GM23338 (cell line): Measurements from ENCODE around the gene A2ML1. TPM values are rescaled to one million over a fixed set of nuclear protein-coding genes. Genes with fewer than 3 reads are reported as not detected.
A peak's percentile ranks its signal among the peaks of the same experiment; 100 is the strongest.

Experiments
- ATAC-seq: fragments of 200-7000 bp; cut with Tn5 transposase; 3 replicates; pipeline ENCODE4 v1.9.1; 2020
- DNase-seq: peaks from one replicate; pipeline ENCODE4 v3.0.0-alpha.2; 2015; ENCODE audit warnings: low spot score
- H2AFZ ChIP-seq: fragments of 200-600 bp; sonication (generic); 2 replicates; pipeline ENCODE4 v1.8.0; 2016; ENCODE audit warnings: antibody characterized with exemption, mild to moderate bottlenecking, moderate library complexity
- H3F3A ChIP-seq: fragments of 200-600 bp; sonication (generic); replicated peaks from 2 replicates; pipeline ENCODE4 v1.8.0; 2017; ENCODE audit warnings: antibody characterized with exemption, mixed run types, low read depth
- H3K27ac ChIP-seq: fragments of 200-600 bp; sonication (generic); 2 replicates; pipeline ENCODE4 v1.6.1; 2016; ENCODE audit warnings: low read depth
- H3K27me3 ChIP-seq: fragments of 200-600 bp; sonication (generic); 2 replicates; pipeline ENCODE4 v1.8.0; 2016; ENCODE audit warnings: mild to moderate bottlenecking, mixed run types, moderate library complexity; ENCODE audit not compliant: insufficient read depth
- H3K36me3 ChIP-seq: fragments of 200-600 bp; sonication (generic); 2 replicates; pipeline ENCODE4 v1.8.0; 2016; ENCODE audit warnings: mild to moderate bottlenecking; ENCODE audit not compliant: insufficient read depth
- H3K4me1 ChIP-seq: fragments of 200-600 bp; sonication (generic); 2 replicates; pipeline ENCODE4 v1.8.0; 2016; ENCODE audit warnings: mild to moderate bottlenecking, moderate library complexity; ENCODE audit not compliant: insufficient read depth
- H3K4me2 ChIP-seq: fragments of 200-600 bp; sonication (generic); 2 replicates; pipeline ENCODE4 v1.7.1; 2017; ENCODE audit warnings: mixed run types
- H3K4me3 ChIP-seq: fragments of 200-600 bp; sonication (generic); 2 replicates; pipeline ENCODE4 v1.6.1; 2016; ENCODE audit warnings: mixed run types
- H3K79me2 ChIP-seq: fragments of 200-600 bp; sonication (generic); replicated peaks from 2 replicates; pipeline ENCODE4 v1.8.0; 2017; ENCODE audit warnings: mild to moderate bottlenecking; ENCODE audit not compliant: insufficient read depth
- H3K9me2 ChIP-seq: fragments of 200-600 bp; sonication (generic); 2 replicates; pipeline ENCODE4 v1.8.0; 2017; ENCODE audit not compliant: insufficient read depth
- H4K20me1 ChIP-seq: fragments of 200-600 bp; sonication (generic); replicated peaks from 2 replicates; pipeline ENCODE4 v1.8.0; 2017; ENCODE audit warnings: mild to moderate bottlenecking; ENCODE audit not compliant: insufficient read depth
- H3K27ac Mint-ChIP-seq: 2 replicates; pipeline ENCODE4 v1.8.0; 2020; ENCODE audit warnings: inconsistent platforms, mild to moderate bottlenecking, moderate library complexity, mixed read lengths
- H3K27me3 Mint-ChIP-seq: 3 replicates; pipeline ENCODE4 v1.8.0; 2022; ENCODE audit warnings: low read depth, mild to moderate bottlenecking, moderate library complexity, mixed read lengths, inconsistent platforms; ENCODE audit not compliant: insufficient read depth, poor library complexity
- H3K36me3 Mint-ChIP-seq: 3 replicates; pipeline ENCODE4 v1.8.0; 2021; ENCODE audit warnings: low read depth, mild to moderate bottlenecking, inconsistent platforms, moderate library complexity, mixed read lengths
- H3K4me1 Mint-ChIP-seq: 3 replicates; pipeline ENCODE4 v1.8.0; 2020; ENCODE audit warnings: mild to moderate bottlenecking, inconsistent platforms, mixed read lengths
- H3K4me3 Mint-ChIP-seq: 3 replicates; pipeline ENCODE4 v1.8.0; 2021; ENCODE audit warnings: moderate library complexity, mild to moderate bottlenecking, inconsistent platforms, mixed read lengths
- H3K9me3 Mint-ChIP-seq: 3 replicates; pipeline ENCODE4 v1.8.0; 2020; ENCODE audit warnings: moderate library complexity, mild to moderate bottlenecking, inconsistent platforms, mixed read lengths
- CREB1 ChIP-seq: fragments of 250-450 bp; sonication (Bioruptor Pico); IDR thresholded peaks from 2 replicates; pipeline ENCODE4 v1.5.0; 2020; ENCODE audit warnings: low read depth, mild to moderate bottlenecking, moderate library complexity
- EZH2 ChIP-seq: fragments of 200-600 bp; sonication (generic); IDR thresholded peaks from one replicate; pipeline ENCODE4 v1.8.0; 2017; ENCODE audit warnings: antibody characterized with exemption, mild to moderate bottlenecking, low read depth; ENCODE audit not compliant: unreplicated experiment
- JUNB ChIP-seq: IDR thresholded peaks from one replicate; pipeline ENCODE4 v1.6.1; 2016; ENCODE audit warnings: antibody characterized with exemption; ENCODE audit not compliant: unreplicated experiment
- NANOG ChIP-seq: IDR thresholded peaks from 2 replicates; pipeline ENCODE4 v1.6.1; 2016; ENCODE audit warnings: antibody characterized with exemption, borderline replicate concordance
- POLR2AphosphoS5 ChIP-seq: IDR thresholded peaks from 2 replicates; pipeline ENCODE4 v1.6.1; 2016; ENCODE audit warnings: antibody characterized with exemption, low read depth
- STAT1 ChIP-seq: IDR thresholded peaks from one replicate; pipeline ENCODE4 v1.6.1; 2016; ENCODE audit warnings: antibody characterized with exemption; ENCODE audit not compliant: unreplicated experiment
- polyA plus RNA-seq: library from polyadenylated mRNA; unstranded; fragments of >200 nt; fragmentation: Nextera tagmentation; extraction: Ambion mirVana; gene quantifications from 2 replicates; pipeline ENCODE4 v1.2.1, GENCODE V29; 2016
- total RNA-seq: library from RNA; depleted of rRNA; stranded (reverse); fragments of >200 nt; shearing (Covaris generic); gene quantifications from 2 replicates; pipeline ENCODE4 v1.2.3, GENCODE V29; 2014
- TF ChIP-seq, protein P1 (sequence below), 2 experiments: fragments of 200-600 bp in 1 of 2; sonication (generic) in 1 of 2; conservative IDR thresholded peaks; 2 replicates each; pipeline versions ENCODE4 v1.5.1 to v1.6.1; 2016 to 2017; ENCODE audit warnings: antibody characterized with exemption in 2 of 2, low read depth in 2 of 2, mild to moderate bottlenecking in 2 of 2, moderate library complexity in 1 of 2
- TF ChIP-seq, protein P2 (sequence below): IDR thresholded peaks from 2 replicates; pipeline ENCODE4 v1.6.1; 2016; ENCODE audit warnings: antibody characterized with exemption
- TF ChIP-seq, protein P3 (sequence below): IDR thresholded peaks from one replicate; pipeline ENCODE4 v1.6.1; 2018; ENCODE audit warnings: antibody characterized with exemption; ENCODE audit not compliant: unreplicated experiment

Gene A2ML1
- total and polyA plus RNA-seq, 2 experiments from 2014 or later: 3.8 to 6.0 TPM

DNA sequence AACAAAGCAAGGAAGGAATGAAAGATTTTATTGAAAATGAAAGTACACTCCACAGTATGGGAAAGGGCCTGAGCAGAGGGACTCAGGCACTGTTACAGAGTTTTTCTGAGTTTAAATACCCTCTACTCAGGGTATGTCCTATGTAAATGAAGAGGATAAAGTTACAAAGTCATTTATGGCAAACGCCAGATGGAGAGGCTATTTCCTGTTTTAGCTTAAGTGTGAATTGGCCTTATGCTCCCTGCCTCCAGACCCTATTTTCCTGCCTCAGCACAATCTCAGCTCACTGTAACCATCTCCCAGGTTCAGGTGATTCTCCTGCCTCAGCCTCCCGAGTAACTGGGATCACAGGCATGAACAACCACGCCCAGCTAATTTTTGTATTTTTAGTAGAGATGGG is 85.1 kb downstream of the A2ML1 start:
- TF ChIP-seq NANOG (peak; percentile 52; the same call in 1 of the 2 replicates), POLR2AphosphoS5 (peak; percentile 77), EZH2 (no peak)
- Histone ChIP-seq H3K36me3 (no peaks in the 10 kb centered on the region), H3K4me2 (peak overlapping the region; percentile 10; the same call in 1 of the 2 replicates), H3K9me2 (no peaks in the 10 kb centered on the region), H3F3A (peaks cover 6% of the 10 kb centered on the region; the same call in 1 of the 2 replicates), H3K4me3 (no peak overlapping the region), H4K20me1 (no peaks in the 10 kb centered on the region), H3K27ac (peak overlapping the region; percentile 95), H3K4me1 (peaks cover 41% of the 10 kb centered on the region), H3K27me3 (no peaks in the 10 kb centered on the region), H3K79me2 (no peaks in the 10 kb centered on the region), H2AFZ (no peak overlapping the region)
- H3K36me3 Mint-ChIP-seq: peaks cover 16% of the 10 kb centered on the region
- peaks cover 6% of the 10 kb centered on the region for H3K9me3 Mint-ChIP-seq
- peaks cover 5% of the 10 kb centered on the region for H3K27me3 Mint-ChIP-seq
- ATAC-seq (no peak), DNase-seq (peak; percentile 27)
- H3K27ac Mint-ChIP-seq: peak overlapping the region; percentile 99
- peaks cover 61% of the 10 kb centered on the region for H3K4me1 Mint-ChIP-seq
- H3K4me3 Mint-ChIP-seq: peak overlapping the region; percentile 33; the same call in 1 of the 3 replicates

DNA sequence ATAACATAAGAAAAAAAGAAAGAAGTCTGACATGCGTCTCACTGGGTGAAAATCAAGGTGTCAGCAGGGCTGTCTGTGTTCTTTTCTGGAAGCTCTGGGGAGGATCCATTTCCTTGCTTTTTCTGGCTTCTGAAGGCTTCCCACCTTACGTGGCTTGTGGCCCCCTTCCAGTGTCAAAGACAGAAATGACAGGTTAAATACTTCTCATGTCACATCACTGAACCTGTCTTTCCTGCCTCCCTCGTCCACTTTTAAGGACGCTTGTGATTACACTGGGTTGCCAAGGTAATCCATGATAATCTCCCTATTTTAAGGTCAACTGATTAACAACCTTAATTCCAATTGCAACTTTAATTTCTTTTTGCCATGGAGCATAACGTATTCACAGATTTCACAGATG is 87.3 kb downstream of the A2ML1 start:
- Histone ChIP-seq H3K79me2 (peaks cover under 1% of the 10 kb centered on the region), H2AFZ (no peak overlapping the region), H3K27ac (peak overlapping the region; percentile 95), H3K27me3 (no peaks in the 10 kb centered on the region), H3F3A (peaks cover 6% of the 10 kb centered on the region; the same call in 1 of the 2 replicates), H3K9me2 (no peaks in the 10 kb centered on the region), H3K4me2 (0 out of 2 replicates have a peak overlapping the region, but pooled peaks have one; percentile 18), H4K20me1 (no peaks in the 10 kb centered on the region), H3K4me1 (peaks cover 36% of the 10 kb centered on the region), H3K36me3 (no peaks in the 10 kb centered on the region), H3K4me3 (no peak overlapping the region)
- Mint-ChIP-seq H3K27me3 (peaks cover 13% of the 10 kb centered on the region), H3K36me3 (peaks cover 10% of the 10 kb centered on the region; the same call in 2 of the 3 replicates), H3K4me3 (no peak overlapping the region), H3K9me3 (no peaks in the 10 kb centered on the region; the same call in 1 of the 3 replicates), H3K27ac (peak overlapping the region; percentile 99), H3K4me1 (peaks cover 60% of the 10 kb centered on the region)
- DNase-seq (no peak), ATAC-seq (no peak)
- no peak for TF ChIP-seq POLR2AphosphoS5
- no peak for TF ChIP-seq JUNB
- TF ChIP-seq, protein P1, sequence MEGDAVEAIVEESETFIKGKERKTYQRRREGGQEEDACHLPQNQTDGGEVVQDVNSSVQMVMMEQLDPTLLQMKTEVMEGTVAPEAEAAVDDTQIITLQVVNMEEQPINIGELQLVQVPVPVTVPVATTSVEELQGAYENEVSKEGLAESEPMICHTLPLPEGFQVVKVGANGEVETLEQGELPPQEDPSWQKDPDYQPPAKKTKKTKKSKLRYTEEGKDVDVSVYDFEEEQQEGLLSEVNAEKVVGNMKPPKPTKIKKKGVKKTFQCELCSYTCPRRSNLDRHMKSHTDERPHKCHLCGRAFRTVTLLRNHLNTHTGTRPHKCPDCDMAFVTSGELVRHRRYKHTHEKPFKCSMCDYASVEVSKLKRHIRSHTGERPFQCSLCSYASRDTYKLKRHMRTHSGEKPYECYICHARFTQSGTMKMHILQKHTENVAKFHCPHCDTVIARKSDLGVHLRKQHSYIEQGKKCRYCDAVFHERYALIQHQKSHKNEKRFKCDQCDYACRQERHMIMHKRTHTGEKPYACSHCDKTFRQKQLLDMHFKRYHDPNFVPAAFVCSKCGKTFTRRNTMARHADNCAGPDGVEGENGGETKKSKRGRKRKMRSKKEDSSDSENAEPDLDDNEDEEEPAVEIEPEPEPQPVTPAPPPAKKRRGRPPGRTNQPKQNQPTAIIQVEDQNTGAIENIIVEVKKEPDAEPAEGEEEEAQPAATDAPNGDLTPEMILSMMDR (conservative IDR thresholded peaks at IDR 0.05; ENCODE audit: low read depth in 2 of 2): no peak
- TF ChIP-seq STAT1: no peak
- TF ChIP-seq, protein P2, sequence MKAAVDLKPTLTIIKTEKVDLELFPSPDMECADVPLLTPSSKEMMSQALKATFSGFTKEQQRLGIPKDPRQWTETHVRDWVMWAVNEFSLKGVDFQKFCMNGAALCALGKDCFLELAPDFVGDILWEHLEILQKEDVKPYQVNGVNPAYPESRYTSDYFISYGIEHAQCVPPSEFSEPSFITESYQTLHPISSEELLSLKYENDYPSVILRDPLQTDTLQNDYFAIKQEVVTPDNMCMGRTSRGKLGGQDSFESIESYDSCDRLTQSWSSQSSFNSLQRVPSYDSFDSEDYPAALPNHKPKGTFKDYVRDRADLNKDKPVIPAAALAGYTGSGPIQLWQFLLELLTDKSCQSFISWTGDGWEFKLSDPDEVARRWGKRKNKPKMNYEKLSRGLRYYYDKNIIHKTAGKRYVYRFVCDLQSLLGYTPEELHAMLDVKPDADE: no peak
- TF ChIP-seq, protein P3, sequence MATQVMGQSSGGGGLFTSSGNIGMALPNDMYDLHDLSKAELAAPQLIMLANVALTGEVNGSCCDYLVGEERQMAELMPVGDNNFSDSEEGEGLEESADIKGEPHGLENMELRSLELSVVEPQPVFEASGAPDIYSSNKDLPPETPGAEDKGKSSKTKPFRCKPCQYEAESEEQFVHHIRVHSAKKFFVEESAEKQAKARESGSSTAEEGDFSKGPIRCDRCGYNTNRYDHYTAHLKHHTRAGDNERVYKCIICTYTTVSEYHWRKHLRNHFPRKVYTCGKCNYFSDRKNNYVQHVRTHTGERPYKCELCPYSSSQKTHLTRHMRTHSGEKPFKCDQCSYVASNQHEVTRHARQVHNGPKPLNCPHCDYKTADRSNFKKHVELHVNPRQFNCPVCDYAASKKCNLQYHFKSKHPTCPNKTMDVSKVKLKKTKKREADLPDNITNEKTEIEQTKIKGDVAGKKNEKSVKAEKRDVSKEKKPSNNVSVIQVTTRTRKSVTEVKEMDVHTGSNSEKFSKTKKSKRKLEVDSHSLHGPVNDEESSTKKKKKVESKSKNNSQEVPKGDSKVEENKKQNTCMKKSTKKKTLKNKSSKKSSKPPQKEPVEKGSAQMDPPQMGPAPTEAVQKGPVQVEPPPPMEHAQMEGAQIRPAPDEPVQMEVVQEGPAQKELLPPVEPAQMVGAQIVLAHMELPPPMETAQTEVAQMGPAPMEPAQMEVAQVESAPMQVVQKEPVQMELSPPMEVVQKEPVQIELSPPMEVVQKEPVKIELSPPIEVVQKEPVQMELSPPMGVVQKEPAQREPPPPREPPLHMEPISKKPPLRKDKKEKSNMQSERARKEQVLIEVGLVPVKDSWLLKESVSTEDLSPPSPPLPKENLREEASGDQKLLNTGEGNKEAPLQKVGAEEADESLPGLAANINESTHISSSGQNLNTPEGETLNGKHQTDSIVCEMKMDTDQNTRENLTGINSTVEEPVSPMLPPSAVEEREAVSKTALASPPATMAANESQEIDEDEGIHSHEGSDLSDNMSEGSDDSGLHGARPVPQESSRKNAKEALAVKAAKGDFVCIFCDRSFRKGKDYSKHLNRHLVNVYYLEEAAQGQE: no peak
- no peak for TF ChIP-seq CREB1 (CRISPR knock-in tag)
